OCI-LY3 (cell line): ENCODE measurements around the gene AFAP1.

Experiments used
- H2AFZ ChIP-seq: fragments of 200-600, 300-600 bp; shearing (Covaris generic); 2 replicates; pipeline ENCODE4 v1.6.0; 2014; ENCODE audit warnings: antibody characterized with exemption, low read depth, low read length
- H3K27ac ChIP-seq: fragments of 200-600, 300-600 bp; sonication (generic); 2 replicates; pipeline ENCODE4 v1.5.1; 2014; ENCODE audit warnings: mild to moderate bottlenecking, low read length, moderate library complexity, mixed read lengths
- H3K27me3 ChIP-seq: fragments of 200-600, 300-600 bp; sonication (generic); 2 replicates; pipeline ENCODE4 v1.6.1; 2014; ENCODE audit warnings: low read depth, low read length, mixed read lengths
- H3K36me3 ChIP-seq: fragments of 200-600, 300-600 bp; sonication (generic); replicated peaks from 2 replicates; pipeline ENCODE3; 2014; ENCODE audit warnings: low read depth, low read length, mixed read lengths
- H3K4me1 ChIP-seq: fragments of 300-600, 200-600 bp; sonication (generic); 2 replicates; pipeline ENCODE4 v1.6.1; 2014; ENCODE audit warnings: low read length, mixed read lengths
- H3K4me2 ChIP-seq: fragments of 200-600, 300-600 bp; sonication (generic); 2 replicates; pipeline ENCODE4 v1.6.1; 2014; ENCODE audit warnings: low read length, mixed read lengths
- H3K4me3 ChIP-seq: fragments of 300-600, 200-600 bp; sonication (generic); 2 replicates; pipeline ENCODE4 v1.5.1; 2014; ENCODE audit warnings: antibody characterized with exemption, mild to moderate bottlenecking, low read length, moderate library complexity
- H3K79me2 ChIP-seq: fragments of 300-600, 200-600 bp; shearing (Covaris generic); 2 replicates; pipeline ENCODE4 v1.6.1; 2014; ENCODE audit warnings: mild to moderate bottlenecking, low read length, mixed read lengths
- H3K9ac ChIP-seq: fragments of 300-600, 200-600 bp; shearing (Covaris generic); 2 replicates; pipeline ENCODE4 v1.6.0; 2014; ENCODE audit warnings: mild to moderate bottlenecking, low read length, moderate library complexity
- H3K9me3 ChIP-seq: fragments of 200-600, 300-600 bp; shearing (Covaris generic); 2 replicates; pipeline ENCODE4 v1.6.1; 2014; ENCODE audit warnings: low read length, mixed read lengths; ENCODE audit not compliant: insufficient read depth
- H4K20me1 ChIP-seq: fragments of 200-600, 300-600 bp; sonication (generic); 2 replicates; pipeline ENCODE4 v1.6.1; 2016; ENCODE audit warnings: low read length, mixed read lengths; ENCODE audit not compliant: insufficient read depth
- CTCF ChIP-seq: fragments of 200-600, 300-600 bp; sonication (generic); IDR thresholded peaks from 2 replicates; pipeline ENCODE4 v1.5.1; 2014; ENCODE audit warnings: antibody characterized with exemption, low read length, low read depth
- EZH2phosphoT487 ChIP-seq: fragments of 200-600 bp; shearing (Covaris generic); IDR thresholded peaks from 2 replicates; pipeline ENCODE4 v1.6.1; 2018; ENCODE audit warnings: antibody characterized with exemption, mixed run types, low read depth

AFAP1 gene

GRCh38 chr4:7967501-7968261 is 28.0 kb upstream of the AFAP1 start:
- H3K4me1 ChIP-seq: no peaks in the 10 kb centered on the region
- H3K79me2 ChIP-seq: no peaks in the 10 kb centered on the region
- no peak overlapping the region for H3K4me2 ChIP-seq
- no peak overlapping the region for H2AFZ ChIP-seq
- no peak overlapping the region for H3K4me3 ChIP-seq
- no peaks in the 10 kb centered on the region for H3K9me3 ChIP-seq
- H3K36me3 ChIP-seq: no peaks in the 10 kb centered on the region
- H3K9ac ChIP-seq: no peak overlapping the region
- TF ChIP-seq CTCF: no peak
- no peak for TF ChIP-seq EZH2phosphoT487
- no peaks in the 10 kb centered on the region for H3K27me3 ChIP-seq
- no peaks in the 10 kb centered on the region for H4K20me1 ChIP-seq
- no peak overlapping the region for H3K27ac ChIP-seq

- no peaks in the 10 kb centered on the region for H3K36me3 ChIP-seq
- H3K27me3 ChIP-seq: no peaks in the 10 kb centered on the region
- H3K4me2 ChIP-seq: no peak overlapping the region
- no peaks in the 10 kb centered on the region for H3K4me1 ChIP-seq
- no peak overlapping the region for H3K9ac ChIP-seq
- H3K9me3 ChIP-seq: no peaks in the 10 kb centered on the region
- no peaks in the 10 kb centered on the region for H4K20me1 ChIP-seq
- H3K27ac ChIP-seq: no peak overlapping the region
- no peaks in the 10 kb centered on the region for H3K79me2 ChIP-seq
- H3K4me3 ChIP-seq: no peak overlapping the region
- no peak overlapping the region for H2AFZ ChIP-seq
- TF ChIP-seq EZH2phosphoT487: no peak
- TF ChIP-seq CTCF: no peak
These were observed 27.4 kb upstream of the AFAP1 start for GRCh38 chr4:7967063-7967440.

- H3K79me2 ChIP-seq: no peaks in the 10 kb centered on the region
- no peak overlapping the region for H3K4me3 ChIP-seq
- H3K36me3 ChIP-seq: no peaks in the 10 kb centered on the region
- H3K9ac ChIP-seq: no peak overlapping the region
- TF ChIP-seq EZH2phosphoT487: no peak
- no peak overlapping the region for H2AFZ ChIP-seq
- H3K27me3 ChIP-seq: no peaks in the 10 kb centered on the region
- no peaks in the 10 kb centered on the region for H3K4me1 ChIP-seq
- no peaks in the 10 kb centered on the region for H4K20me1 ChIP-seq
- H3K27ac ChIP-seq: no peak overlapping the region
- no peaks in the 10 kb centered on the region for H3K9me3 ChIP-seq
- H3K4me2 ChIP-seq: no peak overlapping the region
These were observed 26.8 kb upstream of the AFAP1 start for GRCh38 chr4:7966281-7967062.

GRCh38 chr4:7964890-7965662 is 25.4 kb upstream of the AFAP1 start:
- no peak overlapping the region for H3K27ac ChIP-seq
- H3K4me3 ChIP-seq: no peak overlapping the region
- no peaks in the 10 kb centered on the region for H3K4me1 ChIP-seq
- H3K9ac ChIP-seq: no peak overlapping the region
- no peaks in the 10 kb centered on the region for H3K36me3 ChIP-seq
- no peaks in the 10 kb centered on the region for H3K27me3 ChIP-seq
- H3K79me2 ChIP-seq: no peaks in the 10 kb centered on the region
- no peaks in the 10 kb centered on the region for H3K9me3 ChIP-seq
- H2AFZ ChIP-seq: no peak overlapping the region
- no peak overlapping the region for H3K4me2 ChIP-seq
- TF ChIP-seq EZH2phosphoT487 (no peak), CTCF (no peak)
- H4K20me1 ChIP-seq: no peaks in the 10 kb centered on the region
